Neural cell (in vitro differentiated cells): ENCODE measurements around the gene CFAP65. TPM values are rescaled to one million over a fixed set of nuclear protein-coding genes. Genes with fewer than 3 reads are reported as not detected.

Experiments used
- H2AFZ ChIP-seq: fragments of 200-600, 300-800 bp; sonication (generic), shearing (Covaris generic); 2 replicates; pipeline ENCODE4 v1.6.0; 2014; ENCODE audit warnings: low read depth, mild to moderate bottlenecking, antibody characterized with exemption, low read length, moderate library complexity
- H3F3A ChIP-seq: fragments of 200-600 bp; shearing (Covaris generic); 2 replicates; pipeline ENCODE4 v1.6.1; 2016; ENCODE audit warnings: mild to moderate bottlenecking, moderate library complexity, mixed read lengths, antibody characterized with exemption, low read length; ENCODE audit not compliant: insufficient read depth, poor library complexity, severe bottlenecking
- H3K27ac ChIP-seq: fragments of 200-600, 300-800 bp; sonication (generic), shearing (Covaris generic); 2 replicates; pipeline ENCODE4 v1.5.1; 2014; ENCODE audit warnings: mild to moderate bottlenecking, low read length, moderate library complexity
- H3K27me3 ChIP-seq: fragments of 300-800, 200-600 bp; sonication (generic), shearing (Covaris generic); 2 replicates; pipeline ENCODE4 v1.6.0; 2014; ENCODE audit warnings: mild to moderate bottlenecking, low read depth, low read length, moderate library complexity; ENCODE audit not compliant: insufficient read depth
- H3K36me3 ChIP-seq: fragments of 300-800, 200-600 bp; sonication (generic), shearing (Covaris generic); 2 replicates; pipeline ENCODE4 v1.5.1; 2014; ENCODE audit warnings: mild to moderate bottlenecking, antibody characterized with exemption, low read length, moderate library complexity; ENCODE audit not compliant: insufficient read depth
- H3K4me2 ChIP-seq: fragments of 300-800, 200-600 bp; sonication (generic), shearing (Covaris generic); 2 replicates; pipeline ENCODE4 v1.6.0; 2014; ENCODE audit warnings: mild to moderate bottlenecking, low read length
- H3K4me3 ChIP-seq: fragments of 300-800, 200-600 bp; sonication (generic), shearing (Covaris generic); 2 replicates; pipeline ENCODE4 v1.5.1; 2014; ENCODE audit warnings: mild to moderate bottlenecking, low read length, moderate library complexity
- H3K79me2 ChIP-seq: fragments of 200-600 bp; shearing (Covaris generic); replicated peaks from 2 replicates; pipeline ENCODE4 v1.6.0; 2014; ENCODE audit warnings: mild to moderate bottlenecking, low read length, moderate library complexity; ENCODE audit not compliant: insufficient read depth
- H3K9ac ChIP-seq: fragments of 300-800, 200-600 bp; sonication (generic), shearing (Covaris generic); 2 replicates; pipeline ENCODE4 v1.6.1; 2016; ENCODE audit warnings: mild to moderate bottlenecking, low read length, mixed read lengths
- H3K9me2 ChIP-seq: fragments of 200-600 bp; shearing (Covaris generic); 2 replicates; pipeline ENCODE4 v1.6.1; 2016; ENCODE audit warnings: mild to moderate bottlenecking, low read length, mixed read lengths; ENCODE audit not compliant: insufficient read depth
- H3K9me3 ChIP-seq: fragments of 200-600, 300-800 bp; sonication (generic), shearing (Covaris generic); 2 replicates; pipeline ENCODE4 v1.6.1; 2016; ENCODE audit warnings: mild to moderate bottlenecking, mixed run types, low read length, moderate library complexity, mixed read lengths
- H4K20me1 ChIP-seq: fragments of 200-600 bp; shearing (Covaris generic); 2 replicates; pipeline ENCODE4 v1.6.1; 2016; ENCODE audit warnings: mild to moderate bottlenecking, mixed run types; ENCODE audit not compliant: insufficient read depth
- CTCF ChIP-seq: fragments of 450-650 bp; IDR thresholded peaks from 2 replicates; pipeline ENCODE4 v1.5.1; 2014; ENCODE audit warnings: antibody characterized with exemption, mild to moderate bottlenecking, moderate library complexity; ENCODE audit not compliant: poor library complexity, severe bottlenecking
- EZH2 ChIP-seq: fragments of 200-600, 300-800 bp; shearing (Covaris generic), sonication (generic); IDR thresholded peaks from 2 replicates; pipeline ENCODE4 v1.6.1; 2014; ENCODE audit warnings: antibody characterized with exemption, low read length, borderline replicate concordance, mild to moderate bottlenecking; ENCODE audit not compliant: insufficient read depth, poor library complexity, severe bottlenecking
- MXI1 ChIP-seq: fragments of 450-650 bp; conservative IDR thresholded peaks from 2 replicates; pipeline ENCODE4 v1.6.1; 2014; ENCODE audit warnings: antibody characterized with exemption, mild to moderate bottlenecking; ENCODE audit not compliant: poor library complexity, severe bottlenecking
- POLR2AphosphoS5 ChIP-seq: IDR thresholded peaks from 2 replicates; pipeline ENCODE4 v1.6.1; 2012
- RAD21 ChIP-seq: fragments of 450-650 bp; conservative IDR thresholded peaks from 2 replicates; pipeline ENCODE4 v1.6.1; 2014; ENCODE audit warnings: antibody characterized with exemption, mild to moderate bottlenecking, moderate library complexity
- REST ChIP-seq: IDR thresholded peaks from 2 replicates; pipeline ENCODE4 v1.6.1; 2012; ENCODE audit warnings: borderline replicate concordance
- SMC3 ChIP-seq: fragments of 450-650 bp; conservative IDR thresholded peaks from 2 replicates; pipeline ENCODE4 v1.6.1; 2014; ENCODE audit warnings: antibody characterized with exemption, mild to moderate bottlenecking, moderate library complexity; ENCODE audit not compliant: poor library complexity
- TAF1 ChIP-seq: IDR thresholded peaks from 2 replicates; pipeline ENCODE4 v1.6.1; 2012; ENCODE audit warnings: low read depth
- polyA plus RNA-seq: library from polyadenylated mRNA; depleted of rRNA; stranded (reverse); fragments of >200 nt; gene quantifications from 2 replicates; pipeline ENCODE4 v1.2.3, GENCODE V29; 2014

The CFAP65 gene
- polyA plus RNA-seq, 1 donor from 2014 or later = 1.1 TPM

- H3K79me2 ChIP-seq = no peaks in the 10 kb centered on the region
- H3K27ac ChIP-seq = no peak overlapping the region
- peaks cover 95% of the 10 kb centered on the region for H3K27me3 ChIP-seq
- no peak overlapping the region for H3K4me3 ChIP-seq
- no peak overlapping the region for H2AFZ ChIP-seq
- TF ChIP-seq SMC3 (no peak), RAD21 (no peak), TAF1 (no peak), POLR2AphosphoS5 (peak; percentile 66), REST (no peak), EZH2 (no peak), CTCF (no peak), MXI1 (no peak)
- H3K36me3 ChIP-seq = no peaks in the 10 kb centered on the region
- H3K9me3 ChIP-seq = no peaks in the 10 kb centered on the region
- no peaks in the 10 kb centered on the region for H4K20me1 ChIP-seq
- no peaks in the 10 kb centered on the region for H3F3A ChIP-seq
- no peak overlapping the region for H3K4me2 ChIP-seq
- H3K9ac ChIP-seq = no peak overlapping the region
- no peaks in the 10 kb centered on the region for H3K9me2 ChIP-seq
Observed at GRCh38 chr2:218983263-218983933, 57.9 kb downstream of the CFAP65 start.

- H3K36me3 ChIP-seq = no peaks in the 10 kb centered on the region
- no peaks in the 10 kb centered on the region for H3K9me3 ChIP-seq
- H3K27me3 ChIP-seq = peaks cover 95% of the 10 kb centered on the region
- no peaks in the 10 kb centered on the region for H3K9me2 ChIP-seq
- H3K4me3 ChIP-seq = peak overlapping the region; percentile 61
- no peak for TF ChIP-seq CTCF
- TF ChIP-seq RAD21 = no peak
- TF ChIP-seq POLR2AphosphoS5 = no peak
- no peak overlapping the region for H3K9ac ChIP-seq
- H3K79me2 ChIP-seq = no peaks in the 10 kb centered on the region
- H4K20me1 ChIP-seq = no peaks in the 10 kb centered on the region
- H3F3A ChIP-seq = no peaks in the 10 kb centered on the region
- H3K4me2 ChIP-seq = no peak overlapping the region
- H2AFZ ChIP-seq = no peak overlapping the region
- H3K27ac ChIP-seq = no peak overlapping the region
Observed at GRCh38 chr2:218982586-218983262, 58.6 kb downstream of the CFAP65 start.
